ENCODE data around the gene CCBE1.

CCBE1 gene

GRCh38 chr18:59685501-59685900 is 11.7 kb downstream of the CCBE1 start:
- DNase-seq (ENCODE audit: low read depth) = peak; percentile 95
- H3K4me3 ChIP-seq (ENCODE audit: low read length) = no peak overlapping the region
- TF ChIP-seq, protein P1, sequence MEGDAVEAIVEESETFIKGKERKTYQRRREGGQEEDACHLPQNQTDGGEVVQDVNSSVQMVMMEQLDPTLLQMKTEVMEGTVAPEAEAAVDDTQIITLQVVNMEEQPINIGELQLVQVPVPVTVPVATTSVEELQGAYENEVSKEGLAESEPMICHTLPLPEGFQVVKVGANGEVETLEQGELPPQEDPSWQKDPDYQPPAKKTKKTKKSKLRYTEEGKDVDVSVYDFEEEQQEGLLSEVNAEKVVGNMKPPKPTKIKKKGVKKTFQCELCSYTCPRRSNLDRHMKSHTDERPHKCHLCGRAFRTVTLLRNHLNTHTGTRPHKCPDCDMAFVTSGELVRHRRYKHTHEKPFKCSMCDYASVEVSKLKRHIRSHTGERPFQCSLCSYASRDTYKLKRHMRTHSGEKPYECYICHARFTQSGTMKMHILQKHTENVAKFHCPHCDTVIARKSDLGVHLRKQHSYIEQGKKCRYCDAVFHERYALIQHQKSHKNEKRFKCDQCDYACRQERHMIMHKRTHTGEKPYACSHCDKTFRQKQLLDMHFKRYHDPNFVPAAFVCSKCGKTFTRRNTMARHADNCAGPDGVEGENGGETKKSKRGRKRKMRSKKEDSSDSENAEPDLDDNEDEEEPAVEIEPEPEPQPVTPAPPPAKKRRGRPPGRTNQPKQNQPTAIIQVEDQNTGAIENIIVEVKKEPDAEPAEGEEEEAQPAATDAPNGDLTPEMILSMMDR (conservative IDR thresholded peaks at IDR 0.05; ENCODE audit: low read depth, low read length) = no peak

DNA sequence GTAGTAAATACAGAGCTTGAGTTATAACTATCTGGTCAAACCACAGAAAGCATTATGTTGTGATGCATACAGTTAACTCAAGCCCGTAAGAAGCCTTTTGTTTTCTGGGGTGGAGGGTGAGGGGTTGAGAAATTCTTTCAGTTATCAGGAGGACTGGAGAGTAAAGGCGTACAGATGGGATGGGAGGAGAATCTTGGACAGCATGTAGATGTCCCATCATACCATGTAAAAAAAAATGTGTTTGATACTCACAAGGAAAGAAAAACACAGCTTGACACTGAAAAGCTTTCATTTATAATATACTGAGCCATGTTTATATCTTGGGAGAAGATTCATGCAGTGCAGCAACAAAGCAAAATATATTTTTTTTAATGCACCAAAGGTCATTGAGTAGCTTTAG is 12.4 kb downstream of the CCBE1 start:
- TF ChIP-seq, protein P1 (conservative IDR thresholded peaks at IDR 0.05; ENCODE audit: low read depth, low read length) = no peak
- DNase-seq (ENCODE audit: low read depth) = no peak

GRCh38 chr18:59681521-59682004 is 15.7 kb downstream of the CCBE1 start:
- TF ChIP-seq, protein P1 (conservative IDR thresholded peaks at IDR 0.05; ENCODE audit: low read depth, low read length) = no peak
- DNase-seq (ENCODE audit: low read depth) = no peak
- no peak overlapping the region for H3K4me3 ChIP-seq (ENCODE audit: low read length)

More for the DNA sequence above, 12.4 kb downstream of the CCBE1 start:
- no peak overlapping the region for H3K4me3 ChIP-seq (ENCODE audit: low read length)

GRCh38 chr18:59681051-59681450 is 16.2 kb downstream of the CCBE1 start:
- TF ChIP-seq, protein P1 (conservative IDR thresholded peaks at IDR 0.05; ENCODE audit: low read depth, low read length) = no peak
- DNase-seq (ENCODE audit: low read depth) = no peak
- H3K4me3 ChIP-seq (ENCODE audit: low read length) = no peak overlapping the region

- TF ChIP-seq, protein P1 (conservative IDR thresholded peaks at IDR 0.05; ENCODE audit: low read depth, low read length) = no peak
- H3K4me3 ChIP-seq (ENCODE audit: low read length) = no peak overlapping the region
- no peak for DNase-seq (ENCODE audit: low read depth)
These were observed 21.9 kb downstream of the CCBE1 start for GRCh38 chr18:59675346-59675745.

GRCh38 chr18:59674903-59675270 is 22.3 kb downstream of the CCBE1 start:
- no peak for DNase-seq (ENCODE audit: low read depth)
- H3K4me3 ChIP-seq (ENCODE audit: low read length) = no peak overlapping the region
- TF ChIP-seq, protein P1 (conservative IDR thresholded peaks at IDR 0.05; ENCODE audit: low read depth, low read length) = no peak

GRCh38 chr18:59674186-59674902 is 22.9 kb downstream of the CCBE1 start:
- TF ChIP-seq, protein P1 (conservative IDR thresholded peaks at IDR 0.05; ENCODE audit: low read depth, low read length) = no peak
- H3K4me3 ChIP-seq (ENCODE audit: low read length) = no peak overlapping the region
- no peak for DNase-seq (ENCODE audit: low read depth)
